ENCODE data around the gene SMIM10L2A. TPM values are rescaled to one million over a fixed set of nuclear protein-coding genes. Genes with fewer than 3 reads are reported as not detected.
"Not testable (repeated sequence)": the region's sequence is repeated elsewhere in the genome, so short reads cannot be mapped to it uniquely, and the experiment has no call there.

The SMIM10L2A gene
- polyA plus RNA-seq, 3 donors, result not detected

GRCh38 chrX:135420831-135421230 lies 913 bp upstream of the SMIM10L2A start:
- peaks cover 17 to 42% (median 21%) of the 10 kb centered on the region in 3 donors for H3K27me3 Mint-ChIP-seq (ENCODE audit: low read depth in 3 of 3)
- H2AFZ ChIP-seq (ENCODE audit: insufficient read depth, low read depth, low read length, poor library complexity, severe bottlenecking), result no peak overlapping the region

GRCh38 chrX:135421537-135421931 lies 210 bp upstream of the SMIM10L2A start:
- no peak overlapping the region for H3K27ac ChIP-seq (ENCODE audit: low read depth in 1 of 2, low read length in 2 of 2)
- H3K79me2 ChIP-seq (ENCODE audit: insufficient read depth, low read length), result no peaks in the 10 kb centered on the region
- DNase-seq, result peak; percentile 51 to 64 (median 59)
- H3K4me2 ChIP-seq (replicated peaks; ENCODE audit: extremely low read depth, low read length, poor library complexity, severe bottlenecking), result peak overlapping the region; percentile 52
- no peaks in the 10 kb centered on the region for H4K20me1 ChIP-seq (ENCODE audit: insufficient read depth, low read length)
- no peaks in the 10 kb centered on the region for H3K9me3 ChIP-seq (replicated peaks in 1 of 2; ENCODE audit: control insufficient read depth in 1 of 2, insufficient read depth in 1 of 2, low read length in 2 of 2)
- no peaks in the 10 kb centered on the region for H3K36me3 Mint-ChIP-seq
- peaks cover 4 to 8% of the 10 kb centered on the region in 2 donors for H3K4me1 ChIP-seq (ENCODE audit: control insufficient read depth in 1 of 2, insufficient read depth in 2 of 2, low read length in 2 of 2)
- intact Hi-C loops (cut with micrococcal nuclease), result no loop called here
- peak overlapping the region; percentile 59 for H2AFZ ChIP-seq (ENCODE audit: insufficient read depth, low read depth, low read length, poor library complexity, severe bottlenecking)
- H3K27me3 Mint-ChIP-seq (ENCODE audit: low read depth in 3 of 3), result peaks cover 17 to 42% (median 21%) of the 10 kb centered on the region in 3 donors
- H3K27me3 ChIP-seq (ENCODE audit: control insufficient read depth in 2 of 2, insufficient read depth in 2 of 2, low read length in 2 of 2), result peaks cover 0 to 22% of the 10 kb centered on the region in 2 donors
- H3K9ac ChIP-seq (ENCODE audit: insufficient read depth, low read length, poor library complexity, severe bottlenecking), result peak overlapping the region; percentile 4
- no peak overlapping the region for H3K27ac Mint-ChIP-seq
- H3K4me1 Mint-ChIP-seq, result peaks cover 5% of the 10 kb centered on the region
- no peaks in the 10 kb centered on the region for H3K36me3 ChIP-seq (replicated peaks in 1 of 2; ENCODE audit: control insufficient read depth in 1 of 2, insufficient read depth in 2 of 2, low read length in 2 of 2)
- 0% methylated on average over 2 of the region's 29 CpGs for WGBS (ENCODE audit: insufficient coverage)
- H3K4me3 Mint-ChIP-seq, result peak overlapping the region; percentile 63 to 71
- TF ChIP-seq CTCF (IDR thresholded peaks at IDR 0.05), result no peak
- H3K4me3 ChIP-seq (replicated peaks in 1 of 3; ENCODE audit: low read depth in 2 of 3, low read length in 3 of 3), result peak overlapping the region; percentile 4 to 61 (median 10)
- H3K9me3 Mint-ChIP-seq, result peaks cover 0 to 6% (median 4%) of the 10 kb centered on the region in 7 donors

More at GRCh38 chrX:135420831-135421230, 913 bp upstream of the SMIM10L2A start:
- H3K4me3 Mint-ChIP-seq, result peak overlapping the region in 1 of 2 donors; percentile 71
- no peaks in the 10 kb centered on the region for H3K9me3 ChIP-seq (replicated peaks in 1 of 2; ENCODE audit: control insufficient read depth in 1 of 2, insufficient read depth in 1 of 2, low read length in 2 of 2)
- no peaks in the 10 kb centered on the region for H3K36me3 Mint-ChIP-seq
- peaks cover 0 to 6% (median 4%) of the 10 kb centered on the region in 7 donors for H3K9me3 Mint-ChIP-seq
- H3K27me3 ChIP-seq (ENCODE audit: control insufficient read depth in 2 of 2, insufficient read depth in 2 of 2, low read length in 2 of 2), result peaks cover 0 to 22% of the 10 kb centered on the region in 2 donors
- no CpG with 5 or more reads among the region's 12 CpGs for WGBS (ENCODE audit: insufficient coverage)
- peak overlapping the region; percentile 52 for H3K4me2 ChIP-seq (replicated peaks; ENCODE audit: extremely low read depth, low read length, poor library complexity, severe bottlenecking)
- H4K20me1 ChIP-seq (ENCODE audit: insufficient read depth, low read length), result no peaks in the 10 kb centered on the region
- no peak overlapping the region for H3K9ac ChIP-seq (ENCODE audit: insufficient read depth, low read length, poor library complexity, severe bottlenecking)
- H3K27ac ChIP-seq (ENCODE audit: low read depth in 1 of 2, low read length in 2 of 2), result no peak overlapping the region
- peaks cover 4 to 8% of the 10 kb centered on the region in 2 donors for H3K4me1 ChIP-seq (ENCODE audit: control insufficient read depth in 1 of 2, insufficient read depth in 2 of 2, low read length in 2 of 2)
- no peak overlapping the region for H3K4me3 ChIP-seq (replicated peaks in 1 of 3; ENCODE audit: low read depth in 2 of 3, low read length in 3 of 3)
- H3K4me1 Mint-ChIP-seq, result peaks cover 5% of the 10 kb centered on the region
- intact Hi-C loops (cut with micrococcal nuclease), result no loop called here
- TF ChIP-seq CTCF (IDR thresholded peaks at IDR 0.05), result no peak
- H3K79me2 ChIP-seq (ENCODE audit: insufficient read depth, low read length), result no peaks in the 10 kb centered on the region
- no peaks in the 10 kb centered on the region for H3K36me3 ChIP-seq (replicated peaks in 1 of 2; ENCODE audit: control insufficient read depth in 1 of 2, insufficient read depth in 2 of 2, low read length in 2 of 2)
- no peak for DNase-seq
- no peak overlapping the region for H3K27ac Mint-ChIP-seq

- WGBS (ENCODE audit: insufficient coverage), result no CpG with 5 or more reads among the region's 10 CpGs
- H3K36me3 ChIP-seq (replicated peaks in 1 of 2; ENCODE audit: control insufficient read depth in 1 of 2, insufficient read depth in 2 of 2, low read length in 2 of 2); DNase-seq; H3K36me3 Mint-ChIP-seq; H3K9me3 ChIP-seq (replicated peaks in 1 of 2; ENCODE audit: control insufficient read depth in 1 of 2, insufficient read depth in 1 of 2, low read length in 2 of 2); intact Hi-C loops (cut with micrococcal nuclease); H3K9ac ChIP-seq (ENCODE audit: insufficient read depth, low read length, poor library complexity, severe bottlenecking); H3K4me3 ChIP-seq (replicated peaks in 1 of 3; ENCODE audit: low read depth in 2 of 3, low read length in 3 of 3); H3K4me1 ChIP-seq (ENCODE audit: control insufficient read depth in 1 of 2, insufficient read depth in 2 of 2, low read length in 2 of 2); H3K79me2 ChIP-seq (ENCODE audit: insufficient read depth, low read length); H3K27ac Mint-ChIP-seq; H3K27ac ChIP-seq (ENCODE audit: low read depth in 1 of 2, low read length in 2 of 2); H3K4me1 Mint-ChIP-seq; H2AFZ ChIP-seq (ENCODE audit: insufficient read depth, low read depth, low read length, poor library complexity, severe bottlenecking); H4K20me1 ChIP-seq (ENCODE audit: insufficient read depth, low read length); H3K9me3 Mint-ChIP-seq: not testable (repeated sequence)
- H3K4me2 ChIP-seq (replicated peaks; ENCODE audit: extremely low read depth, low read length, poor library complexity, severe bottlenecking), result peak overlapping the region; percentile 52
- peaks cover 0 to 22% of the 10 kb centered on the region in 2 donors for H3K27me3 ChIP-seq (ENCODE audit: control insufficient read depth in 2 of 2, insufficient read depth in 2 of 2, low read length in 2 of 2)
- Mint-ChIP-seq H3K27me3 (ENCODE audit: low read depth in 3 of 3) (peaks cover 19 to 42% (median 26%) of the 10 kb centered on the region in 3 donors), H3K4me3 (peak overlapping the region; percentile 58 to 69)
Observed at GRCh38 chrX:135422810-135423168, 1.0 kb downstream of the SMIM10L2A start.
